SU-DHL-6 (cell line): Measurements from ENCODE around the gene FAM83D.

ENCODE experiments used
- EZH2phosphoT487 ChIP-seq: fragments of 200-600 bp; sonication (generic), shearing (Covaris generic); conservative IDR thresholded peaks from 2 replicates; pipeline ENCODE4 v1.6.1; 2018; ENCODE audit warnings: mild to moderate bottlenecking, antibody characterized with exemption, low read length, moderate library complexity, mixed read lengths
- TF ChIP-seq, protein P1 (sequence below): fragments of 200-600 bp; sonication (generic); IDR thresholded peaks from one replicate; pipeline ENCODE4 v1.5.1; 2017; ENCODE audit warnings: antibody characterized with exemption, mild to moderate bottlenecking, low read length, moderate library complexity; ENCODE audit not compliant: insufficient read depth, poor library complexity, severe bottlenecking

DNA sequence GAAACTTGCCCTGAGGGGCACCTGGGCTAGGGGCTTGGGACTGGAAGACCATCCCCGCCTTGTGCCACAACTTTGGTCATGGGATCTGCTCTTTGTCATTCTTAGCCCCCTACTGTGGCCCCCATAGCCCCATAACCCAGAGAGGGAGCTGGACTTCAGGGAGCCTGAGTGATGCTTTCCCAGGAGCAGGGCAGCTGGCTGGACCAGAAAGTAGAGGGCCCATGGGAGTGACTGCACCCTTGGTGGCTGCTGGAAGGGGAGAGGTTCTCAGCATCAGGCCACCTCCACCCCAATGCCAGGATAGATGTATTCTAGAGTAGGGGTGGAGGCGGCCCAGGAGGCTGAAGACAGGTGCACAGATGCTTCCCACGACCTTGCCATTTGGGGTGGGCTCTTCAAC lies 5.8 kb upstream of the FAM83D start:
- TF ChIP-seq, protein P1, sequence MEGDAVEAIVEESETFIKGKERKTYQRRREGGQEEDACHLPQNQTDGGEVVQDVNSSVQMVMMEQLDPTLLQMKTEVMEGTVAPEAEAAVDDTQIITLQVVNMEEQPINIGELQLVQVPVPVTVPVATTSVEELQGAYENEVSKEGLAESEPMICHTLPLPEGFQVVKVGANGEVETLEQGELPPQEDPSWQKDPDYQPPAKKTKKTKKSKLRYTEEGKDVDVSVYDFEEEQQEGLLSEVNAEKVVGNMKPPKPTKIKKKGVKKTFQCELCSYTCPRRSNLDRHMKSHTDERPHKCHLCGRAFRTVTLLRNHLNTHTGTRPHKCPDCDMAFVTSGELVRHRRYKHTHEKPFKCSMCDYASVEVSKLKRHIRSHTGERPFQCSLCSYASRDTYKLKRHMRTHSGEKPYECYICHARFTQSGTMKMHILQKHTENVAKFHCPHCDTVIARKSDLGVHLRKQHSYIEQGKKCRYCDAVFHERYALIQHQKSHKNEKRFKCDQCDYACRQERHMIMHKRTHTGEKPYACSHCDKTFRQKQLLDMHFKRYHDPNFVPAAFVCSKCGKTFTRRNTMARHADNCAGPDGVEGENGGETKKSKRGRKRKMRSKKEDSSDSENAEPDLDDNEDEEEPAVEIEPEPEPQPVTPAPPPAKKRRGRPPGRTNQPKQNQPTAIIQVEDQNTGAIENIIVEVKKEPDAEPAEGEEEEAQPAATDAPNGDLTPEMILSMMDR = no peak
- no peak for TF ChIP-seq EZH2phosphoT487
